ENCODE results near the gene MYO16.

MYO16 gene

DNA sequence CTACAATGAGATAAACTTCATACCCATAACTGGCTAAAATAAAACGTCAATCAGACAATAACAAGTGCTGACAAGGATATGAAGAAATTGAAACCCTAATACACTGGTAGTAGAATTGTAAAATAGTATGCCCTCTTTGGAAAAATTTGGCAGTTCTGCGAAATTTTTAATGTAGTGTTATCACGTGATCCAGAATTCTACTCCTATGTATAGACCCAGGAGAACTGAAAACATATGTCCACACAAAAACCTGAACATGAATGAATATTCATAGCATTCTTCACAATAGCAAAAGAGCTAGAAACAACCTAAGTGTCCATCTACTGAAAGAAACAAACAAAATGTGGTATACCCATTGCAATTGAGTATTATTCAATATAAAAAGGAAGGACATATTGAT, 14.2 kb upstream of the MYO16 start:
- TF ChIP-seq, protein P1, sequence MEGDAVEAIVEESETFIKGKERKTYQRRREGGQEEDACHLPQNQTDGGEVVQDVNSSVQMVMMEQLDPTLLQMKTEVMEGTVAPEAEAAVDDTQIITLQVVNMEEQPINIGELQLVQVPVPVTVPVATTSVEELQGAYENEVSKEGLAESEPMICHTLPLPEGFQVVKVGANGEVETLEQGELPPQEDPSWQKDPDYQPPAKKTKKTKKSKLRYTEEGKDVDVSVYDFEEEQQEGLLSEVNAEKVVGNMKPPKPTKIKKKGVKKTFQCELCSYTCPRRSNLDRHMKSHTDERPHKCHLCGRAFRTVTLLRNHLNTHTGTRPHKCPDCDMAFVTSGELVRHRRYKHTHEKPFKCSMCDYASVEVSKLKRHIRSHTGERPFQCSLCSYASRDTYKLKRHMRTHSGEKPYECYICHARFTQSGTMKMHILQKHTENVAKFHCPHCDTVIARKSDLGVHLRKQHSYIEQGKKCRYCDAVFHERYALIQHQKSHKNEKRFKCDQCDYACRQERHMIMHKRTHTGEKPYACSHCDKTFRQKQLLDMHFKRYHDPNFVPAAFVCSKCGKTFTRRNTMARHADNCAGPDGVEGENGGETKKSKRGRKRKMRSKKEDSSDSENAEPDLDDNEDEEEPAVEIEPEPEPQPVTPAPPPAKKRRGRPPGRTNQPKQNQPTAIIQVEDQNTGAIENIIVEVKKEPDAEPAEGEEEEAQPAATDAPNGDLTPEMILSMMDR (IDR thresholded peaks at IDR 0.05; ENCODE audit: insufficient read depth, low read length, poor library complexity, severe bottlenecking) = no peak
- no peak for TF ChIP-seq EZH2phosphoT487 (conservative IDR thresholded peaks at IDR 0.05; ENCODE audit: low read length)
- H4K20me1 ChIP-seq (ENCODE audit: low read depth, low read length) = no peaks in the 10 kb centered on the region
- H3K9me3 ChIP-seq (ENCODE audit: insufficient read depth, low read length) = no peaks in the 10 kb centered on the region
- H3F3A ChIP-seq (ENCODE audit: insufficient read depth) = no peaks in the 10 kb centered on the region
- no peak overlapping the region for H3K27ac ChIP-seq (ENCODE audit: low read depth, low read length)
- H2AFZ ChIP-seq (ENCODE audit: low read depth, low read length, severe bottlenecking) = no peak overlapping the region
- no peaks in the 10 kb centered on the region for H3K79me2 ChIP-seq (ENCODE audit: insufficient read depth, low read length)
- no peaks in the 10 kb centered on the region for H3K9me2 ChIP-seq (replicated peaks; ENCODE audit: insufficient read depth, low read length)
- H3K9ac ChIP-seq (ENCODE audit: low read length) = no peak overlapping the region
- no peak overlapping the region for H3K4me2 ChIP-seq (ENCODE audit: low read depth, low read length, poor library complexity, severe bottlenecking)
- no peaks in the 10 kb centered on the region for H3K36me3 ChIP-seq (ENCODE audit: low read length)
- H3K27me3 ChIP-seq (ENCODE audit: low read length) = no peaks in the 10 kb centered on the region
- H3K4me3 ChIP-seq (ENCODE audit: insufficient read depth, low read length, poor library complexity, severe bottlenecking) = no peak overlapping the region

DNA sequence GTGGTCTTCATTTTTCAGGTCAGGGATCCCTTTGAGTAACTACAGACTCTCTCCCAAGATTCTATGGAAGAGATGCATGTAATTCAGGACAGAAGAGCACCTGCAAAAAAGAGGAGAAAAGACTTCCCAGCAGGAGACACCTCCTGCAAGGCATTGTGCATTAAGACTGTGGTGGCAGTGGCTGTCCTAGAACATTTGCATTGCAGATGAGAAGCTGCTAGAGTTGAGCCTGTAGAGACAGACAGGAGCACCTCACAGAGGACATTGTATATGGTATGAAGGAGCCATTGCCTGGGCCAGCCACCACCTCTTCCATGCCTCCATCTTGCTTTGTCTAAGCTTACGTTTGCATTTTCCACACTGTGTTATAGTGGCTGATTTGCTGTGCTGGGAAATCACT, 11.2 kb upstream of the MYO16 start:
- Histone ChIP-seq H4K20me1 (ENCODE audit: low read depth, low read length) (no peaks in the 10 kb centered on the region), H3K9ac (ENCODE audit: low read length) (no peak overlapping the region), H2AFZ (ENCODE audit: low read depth, low read length, severe bottlenecking) (no peak overlapping the region), H3K9me3 (ENCODE audit: insufficient read depth, low read length) (no peaks in the 10 kb centered on the region), H3K4me3 (ENCODE audit: insufficient read depth, low read length, poor library complexity, severe bottlenecking) (no peak overlapping the region), H3K36me3 (ENCODE audit: low read length) (no peaks in the 10 kb centered on the region), H3K9me2 (replicated peaks; ENCODE audit: insufficient read depth, low read length) (no peaks in the 10 kb centered on the region), H3K27me3 (ENCODE audit: low read length) (no peaks in the 10 kb centered on the region), H3K27ac (ENCODE audit: low read depth, low read length) (no peak overlapping the region), H3K79me2 (ENCODE audit: insufficient read depth, low read length) (no peaks in the 10 kb centered on the region), H3K4me2 (ENCODE audit: low read depth, low read length, poor library complexity, severe bottlenecking) (no peak overlapping the region), H3F3A (ENCODE audit: insufficient read depth) (no peaks in the 10 kb centered on the region)
- TF ChIP-seq, protein P1 (IDR thresholded peaks at IDR 0.05; ENCODE audit: insufficient read depth, low read length, poor library complexity, severe bottlenecking) = no peak
- TF ChIP-seq EZH2phosphoT487 (conservative IDR thresholded peaks at IDR 0.05; ENCODE audit: low read length) = no peak

DNA sequence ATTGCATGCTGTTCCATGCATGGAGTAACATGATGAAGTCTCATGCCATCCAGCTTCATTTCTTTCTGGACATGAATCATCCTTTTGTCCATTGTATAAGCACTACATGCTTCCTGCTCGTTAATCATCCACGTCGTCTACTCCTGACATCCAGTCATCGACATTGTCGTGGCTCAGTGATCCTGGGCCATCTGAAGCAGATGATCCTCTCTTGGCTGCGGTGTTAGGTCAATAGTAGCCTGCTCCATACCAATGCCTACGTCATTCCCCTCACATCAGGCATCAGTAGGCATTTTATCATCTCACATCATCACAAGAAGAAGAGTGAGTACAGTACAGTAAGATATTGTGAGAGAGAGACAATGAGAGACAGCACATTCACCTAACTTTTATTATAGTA, 7.9 kb upstream of the MYO16 start:
- Histone ChIP-seq H3K9ac (ENCODE audit: low read length) (no peak overlapping the region), H3K9me2 (replicated peaks; ENCODE audit: insufficient read depth, low read length) (no peaks in the 10 kb centered on the region), H3K4me3 (ENCODE audit: insufficient read depth, low read length, poor library complexity, severe bottlenecking) (no peak overlapping the region), H3F3A (ENCODE audit: insufficient read depth) (no peaks in the 10 kb centered on the region), H2AFZ (ENCODE audit: low read depth, low read length, severe bottlenecking) (no peak overlapping the region), H3K36me3 (ENCODE audit: low read length) (no peaks in the 10 kb centered on the region), H4K20me1 (ENCODE audit: low read depth, low read length) (no peaks in the 10 kb centered on the region), H3K27ac (ENCODE audit: low read depth, low read length) (no peak overlapping the region), H3K9me3 (ENCODE audit: insufficient read depth, low read length) (no peaks in the 10 kb centered on the region), H3K79me2 (ENCODE audit: insufficient read depth, low read length) (no peaks in the 10 kb centered on the region), H3K4me2 (ENCODE audit: low read depth, low read length, poor library complexity, severe bottlenecking) (no peak overlapping the region), H3K27me3 (ENCODE audit: low read length) (no peaks in the 10 kb centered on the region)
- no peak for TF ChIP-seq EZH2phosphoT487 (conservative IDR thresholded peaks at IDR 0.05; ENCODE audit: low read length)
- TF ChIP-seq, protein P1 (IDR thresholded peaks at IDR 0.05; ENCODE audit: insufficient read depth, low read length, poor library complexity, severe bottlenecking) = no peak
